ENCODE results near the gene PTPN5.

The PTPN5 gene

GRCh38 chr11:18699848-18700261 lies 91.7 kb downstream of the PTPN5 start:
- H3K4me1 ChIP-seq (ENCODE audit: control insufficient read depth in 1 of 2, insufficient read depth in 1 of 2, low read depth in 1 of 2, low read length in 1 of 2): peaks cover 6 to 12% of the 10 kb centered on the region in 2 experiments
- H3K4me3 ChIP-seq (ENCODE audit: low read depth in 1 of 2, low read length in 1 of 2): no peak overlapping the region
- no peaks in the 10 kb centered on the region for H3K9me3 ChIP-seq
- peaks cover 93% of the 10 kb centered on the region for H3K27me3 ChIP-seq
- H3K36me3 ChIP-seq: no peaks in the 10 kb centered on the region
- TF ChIP-seq, protein P1, sequence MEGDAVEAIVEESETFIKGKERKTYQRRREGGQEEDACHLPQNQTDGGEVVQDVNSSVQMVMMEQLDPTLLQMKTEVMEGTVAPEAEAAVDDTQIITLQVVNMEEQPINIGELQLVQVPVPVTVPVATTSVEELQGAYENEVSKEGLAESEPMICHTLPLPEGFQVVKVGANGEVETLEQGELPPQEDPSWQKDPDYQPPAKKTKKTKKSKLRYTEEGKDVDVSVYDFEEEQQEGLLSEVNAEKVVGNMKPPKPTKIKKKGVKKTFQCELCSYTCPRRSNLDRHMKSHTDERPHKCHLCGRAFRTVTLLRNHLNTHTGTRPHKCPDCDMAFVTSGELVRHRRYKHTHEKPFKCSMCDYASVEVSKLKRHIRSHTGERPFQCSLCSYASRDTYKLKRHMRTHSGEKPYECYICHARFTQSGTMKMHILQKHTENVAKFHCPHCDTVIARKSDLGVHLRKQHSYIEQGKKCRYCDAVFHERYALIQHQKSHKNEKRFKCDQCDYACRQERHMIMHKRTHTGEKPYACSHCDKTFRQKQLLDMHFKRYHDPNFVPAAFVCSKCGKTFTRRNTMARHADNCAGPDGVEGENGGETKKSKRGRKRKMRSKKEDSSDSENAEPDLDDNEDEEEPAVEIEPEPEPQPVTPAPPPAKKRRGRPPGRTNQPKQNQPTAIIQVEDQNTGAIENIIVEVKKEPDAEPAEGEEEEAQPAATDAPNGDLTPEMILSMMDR (IDR thresholded peaks at IDR 0.05): no peak
- no peak overlapping the region for H3K27ac ChIP-seq

- Histone ChIP-seq H3K4me1 (ENCODE audit: control insufficient read depth in 1 of 2, insufficient read depth in 1 of 2, low read depth in 1 of 2, low read length in 1 of 2) (peaks cover 6 to 12% of the 10 kb centered on the region in 2 experiments), H3K27ac (no peak overlapping the region), H3K36me3 (no peaks in the 10 kb centered on the region), H3K9me3 (no peaks in the 10 kb centered on the region), H3K27me3 (peaks cover 87% of the 10 kb centered on the region), H3K4me3 (ENCODE audit: low read depth in 1 of 2, low read length in 1 of 2) (peak overlapping the region; percentile 38 to 61)
- TF ChIP-seq, protein P1 (IDR thresholded peaks at IDR 0.05): no peak
These were observed 92.4 kb downstream of the PTPN5 start for GRCh38 chr11:18699269-18699596.

GRCh38 chr11:18698341-18699268 lies 93.0 kb downstream of the PTPN5 start, which contains the start of gene TMEM86A:
Gene TMEM86A (plus strand): TSS chr11:18698779. CDS start chr11:18698887, 108 bp downstream.
- peaks cover 6 to 12% of the 10 kb centered on the region in 2 experiments for H3K4me1 ChIP-seq (ENCODE audit: control insufficient read depth in 1 of 2, insufficient read depth in 1 of 2, low read depth in 1 of 2, low read length in 1 of 2)
- H3K9me3 ChIP-seq: no peaks in the 10 kb centered on the region
- H3K4me3 ChIP-seq (ENCODE audit: low read depth in 1 of 2, low read length in 1 of 2): peak within 1 kb of the TSS; percentile 38 to 61
- no peaks in the 10 kb centered on the region for H3K36me3 ChIP-seq
- H3K27ac ChIP-seq: peak within 1 kb of the TSS; percentile 5
- peaks cover 81% of the 10 kb centered on the region for H3K27me3 ChIP-seq
- TF ChIP-seq, protein P1 (IDR thresholded peaks at IDR 0.05): no peak

DNA sequence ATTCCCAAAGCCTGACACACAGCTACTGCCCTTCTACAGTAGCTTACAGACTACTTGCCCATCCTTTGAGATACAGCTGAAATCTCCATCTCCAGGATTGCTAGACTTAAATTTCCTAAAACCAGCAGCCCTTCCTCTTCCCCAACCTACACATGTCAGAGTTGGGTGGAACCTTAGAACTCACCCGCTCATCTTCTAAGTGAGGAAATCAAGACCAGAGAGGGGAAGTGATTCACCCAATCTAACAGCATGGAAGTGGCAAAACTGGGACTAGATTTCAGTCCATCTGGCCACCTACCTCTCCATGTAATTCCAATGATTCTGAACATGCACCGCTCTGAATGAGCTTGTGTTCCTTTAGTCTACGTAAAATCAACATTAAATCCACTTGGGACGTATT lies 94.0 kb downstream of the PTPN5 start:
- TF ChIP-seq, protein P1 (IDR thresholded peaks at IDR 0.05): no peak
- Histone ChIP-seq H3K27me3 (peaks cover 70% of the 10 kb centered on the region), H3K27ac (no peak overlapping the region), H3K9me3 (no peaks in the 10 kb centered on the region), H3K36me3 (no peaks in the 10 kb centered on the region), H3K4me1 (ENCODE audit: control insufficient read depth in 1 of 2, insufficient read depth in 1 of 2, low read depth in 1 of 2, low read length in 1 of 2) (peaks cover 6 to 12% of the 10 kb centered on the region in 2 experiments), H3K4me3 (ENCODE audit: low read depth in 1 of 2, low read length in 1 of 2) (no peak overlapping the region)

GRCh38 chr11:18696638-18697225 lies 94.9 kb downstream of the PTPN5 start:
- Histone ChIP-seq H3K36me3 (no peaks in the 10 kb centered on the region), H3K9me3 (no peaks in the 10 kb centered on the region), H3K4me1 (ENCODE audit: control insufficient read depth in 1 of 2, insufficient read depth in 1 of 2, low read depth in 1 of 2, low read length in 1 of 2) (peaks cover 6 to 12% of the 10 kb centered on the region in 2 experiments), H3K27ac (no peak overlapping the region), H3K4me3 (ENCODE audit: low read depth in 1 of 2, low read length in 1 of 2) (no peak overlapping the region), H3K27me3 (peaks cover 63% of the 10 kb centered on the region)
- TF ChIP-seq, protein P1 (IDR thresholded peaks at IDR 0.05): no peak
